Middle frontal gyrus (tissue), 1 donor: ENCODE results near the gene COL4A4.
A peak's percentile ranks its signal among the peaks of the same experiment; 100 is the strongest.
"Not testable (repeated sequence)": the region's sequence is repeated elsewhere in the genome, so short reads cannot be mapped to it uniquely, and the experiment has no call there.

Experiments used
- DNase-seq: peaks from one replicate; pipeline ENCODE4 v3.0.0-alpha.2; 2015; ENCODE audit warnings: low spot score; ENCODE audit errors: extremely low spot score

The COL4A4 gene

DNA sequence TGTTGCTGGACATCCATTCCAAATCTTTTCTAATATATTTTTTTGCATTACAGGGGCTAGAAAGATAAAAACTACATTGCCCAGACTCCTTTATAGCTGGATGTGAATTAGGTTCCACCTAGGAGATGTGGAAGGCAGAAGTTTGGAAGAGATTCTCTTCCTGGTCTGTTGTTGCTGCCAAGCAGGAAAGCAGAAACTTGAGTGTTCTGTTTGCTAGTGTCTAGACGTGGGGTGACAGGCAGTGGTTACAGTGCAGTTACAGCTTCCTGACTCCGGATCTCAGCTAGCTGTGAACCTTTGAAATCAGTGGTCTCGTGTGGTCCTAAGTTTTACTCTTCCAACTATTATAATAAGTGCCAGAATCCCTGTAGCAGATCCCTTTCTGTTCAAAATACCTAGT is 46.2 kb downstream of the COL4A4 start:
- DNase-seq: no peak

DNA sequence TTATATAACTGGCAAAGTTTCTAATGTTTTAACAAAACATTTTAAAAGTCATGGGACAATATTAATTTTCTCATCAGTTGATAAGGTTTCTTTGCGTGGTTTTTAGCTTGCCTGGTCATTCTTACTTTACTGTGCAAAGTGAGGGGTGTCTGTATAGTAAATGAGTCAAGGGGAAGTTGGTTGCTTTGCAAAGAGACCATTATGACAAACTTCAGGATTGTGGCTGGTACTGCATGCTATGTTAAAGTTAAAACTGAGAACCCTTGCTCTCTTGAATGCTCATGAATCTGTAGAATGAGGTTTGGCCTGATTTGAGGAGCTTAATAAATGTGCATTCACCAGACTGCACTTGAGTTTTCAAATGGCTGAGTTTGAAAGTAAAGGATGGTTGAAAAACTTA is 47.0 kb downstream of the COL4A4 start:
- no peak for DNase-seq

DNA sequence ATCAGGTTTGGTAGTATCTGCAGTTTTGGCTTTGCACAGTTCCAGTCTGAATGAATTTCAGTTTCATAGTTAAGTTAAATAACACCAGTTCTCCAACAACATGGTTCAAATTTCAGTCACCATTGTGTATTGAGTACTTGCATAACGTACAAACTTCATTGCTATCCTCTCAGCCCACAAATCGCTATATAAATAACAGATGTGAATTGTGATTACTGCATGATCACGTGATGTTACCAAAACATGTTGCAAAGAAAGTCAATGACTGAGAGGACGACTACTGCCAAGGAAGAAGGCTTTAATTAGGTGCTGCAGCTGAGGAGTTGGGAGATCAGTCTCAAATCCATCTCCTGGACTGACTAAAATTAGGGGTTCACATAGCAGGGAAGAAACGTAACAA is 48.2 kb downstream of the COL4A4 start:
- DNase-seq: no peak

DNA sequence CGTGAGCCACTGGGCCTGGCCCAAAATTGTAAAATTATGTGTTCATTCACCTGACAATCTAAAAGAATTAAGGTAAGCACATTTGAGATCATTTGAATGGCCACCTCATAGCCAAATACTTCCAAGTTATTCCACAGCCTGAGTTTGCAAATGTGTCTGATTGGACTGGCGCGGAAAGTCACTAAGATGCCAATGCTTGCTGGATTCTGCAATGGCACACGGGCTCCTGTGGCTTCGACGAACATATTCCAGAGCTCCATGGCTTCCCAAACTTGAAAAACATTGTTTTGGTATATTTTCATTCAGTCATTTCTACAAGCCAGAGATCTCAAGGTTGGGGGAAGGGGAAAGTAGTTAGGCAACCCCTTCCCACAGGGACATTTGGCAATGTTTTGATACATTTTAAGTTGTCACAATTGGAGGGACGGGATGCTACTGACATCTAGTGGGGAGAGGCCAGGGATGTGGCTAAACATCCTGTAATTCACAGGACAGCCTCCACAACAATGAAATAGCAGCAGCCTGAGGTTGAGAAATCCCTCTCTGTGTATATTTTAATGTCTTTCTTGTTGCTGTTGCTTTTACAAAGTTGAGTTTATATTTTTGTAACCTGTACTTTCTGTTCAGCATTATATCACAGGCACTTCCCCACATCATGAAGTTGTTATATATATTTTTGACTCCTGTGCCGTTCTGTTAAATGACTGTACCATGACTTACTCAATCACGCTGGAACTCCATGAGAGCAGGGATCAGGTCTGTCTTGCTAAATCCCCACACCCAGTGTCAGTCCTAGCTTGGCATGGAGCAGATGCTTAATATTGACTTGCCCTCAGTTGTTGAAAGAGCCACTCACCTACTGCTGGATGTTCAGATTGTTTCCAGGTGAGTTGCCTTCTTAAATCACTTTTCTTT is 56.9 kb downstream of the COL4A4 start:
- DNase-seq: peak; percentile 11

DNA sequence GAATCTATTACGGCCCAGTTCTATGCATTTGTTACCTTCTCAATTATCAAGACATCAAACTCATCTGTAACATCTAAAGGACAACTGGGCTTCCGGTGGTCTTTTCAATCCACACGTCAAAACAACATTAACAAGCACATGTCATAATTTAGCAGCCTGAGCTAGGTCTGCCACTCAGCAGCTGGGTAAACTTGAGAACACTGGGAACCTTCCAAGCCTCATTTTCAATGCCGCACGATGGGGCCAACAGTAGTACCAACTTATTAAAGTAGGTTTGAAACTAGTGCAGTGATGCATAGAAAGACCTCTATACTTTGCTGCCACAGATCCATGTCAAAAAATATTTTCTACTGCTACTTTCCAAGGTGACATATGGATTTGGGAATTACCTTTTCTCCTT is 60.4 kb downstream of the COL4A4 start:
- no peak for DNase-seq

DNA sequence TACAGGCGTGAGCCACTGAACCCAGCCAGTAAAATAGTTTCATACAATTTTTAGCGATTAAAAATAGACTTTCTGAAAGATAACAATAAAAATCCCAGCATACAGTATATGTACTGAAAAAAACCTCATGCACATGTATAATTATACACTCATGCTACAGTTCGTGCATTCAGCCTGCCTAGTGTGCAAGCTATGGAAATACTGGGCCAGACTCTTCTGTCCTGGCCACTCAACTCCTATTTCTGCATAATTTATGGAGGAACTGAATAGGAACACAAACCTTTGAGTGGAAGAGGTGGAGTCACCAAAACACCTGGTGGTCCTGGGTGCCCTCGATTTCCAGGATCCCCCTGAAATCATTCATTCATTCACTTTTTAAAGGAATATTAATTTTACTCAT is 64.7 kb downstream of the COL4A4 start:
- DNase-seq: no peak

DNA sequence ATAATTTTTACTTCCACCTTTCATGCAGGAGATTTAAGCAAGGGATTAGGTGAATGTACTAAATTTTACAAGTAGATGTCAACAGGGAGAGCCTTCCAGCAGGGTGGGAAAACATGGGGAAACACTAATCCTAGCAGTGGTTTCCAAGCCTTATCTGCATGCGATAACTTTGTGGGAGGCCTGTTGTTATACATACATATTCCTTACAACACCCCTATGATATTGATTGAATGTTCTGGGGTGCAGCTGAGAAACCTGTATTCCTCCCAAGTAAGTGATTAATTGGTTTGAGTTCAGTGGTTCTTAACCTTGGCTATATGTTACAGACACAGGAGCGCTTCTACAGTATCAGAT is 65.9 kb downstream of the COL4A4 start:
- DNase-seq: no peak

DNA sequence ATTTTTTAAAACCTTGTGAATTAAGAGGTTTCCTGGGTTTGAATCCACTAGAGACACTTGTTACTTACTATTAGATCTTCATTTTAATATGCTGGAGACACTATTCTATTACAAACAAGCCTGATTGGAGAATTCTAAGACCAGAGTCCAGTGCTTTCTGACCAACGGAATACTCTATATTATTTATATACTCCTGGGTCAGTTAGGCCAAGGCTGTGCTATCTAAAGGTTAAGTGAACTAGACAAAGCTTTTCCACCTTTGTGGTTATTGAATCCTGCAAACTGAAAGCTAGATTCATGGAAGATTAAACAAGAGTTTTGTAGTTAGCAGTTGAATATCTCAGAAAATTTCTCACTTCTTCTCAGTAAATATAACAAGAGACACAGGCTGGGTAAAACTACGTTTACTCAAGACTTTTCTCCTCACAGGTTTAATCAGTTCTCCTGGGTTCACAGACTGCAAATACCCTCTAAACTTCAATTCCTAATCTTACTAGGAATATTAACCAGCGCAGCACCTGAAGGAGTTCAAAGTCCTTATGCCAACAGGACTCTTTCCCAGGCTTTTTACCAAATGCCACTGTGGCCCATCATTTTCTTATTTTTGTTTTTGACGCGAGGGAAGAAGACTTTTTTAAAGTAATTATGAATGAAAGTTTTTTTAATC is 66.4 kb downstream of the COL4A4 start:
- no peak for DNase-seq

DNA sequence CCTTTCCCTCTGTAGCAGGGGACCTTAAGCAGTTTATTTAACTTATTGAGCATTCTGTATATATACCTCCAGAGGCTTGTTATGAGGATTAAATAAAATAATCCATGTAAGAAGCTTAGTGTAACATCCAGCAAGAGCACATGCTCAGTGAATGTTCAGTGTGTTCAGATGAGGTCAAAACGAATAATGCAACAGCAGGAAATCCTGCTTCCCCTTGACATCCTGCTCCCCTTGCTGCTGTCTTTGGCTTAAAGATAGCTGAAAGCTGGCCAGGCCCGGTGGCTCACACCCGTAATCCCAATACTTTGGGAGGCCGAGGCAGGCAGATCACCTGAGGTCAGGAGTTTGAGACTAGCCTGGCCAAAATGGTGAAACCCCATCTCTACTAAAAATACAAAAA is 68.7 kb downstream of the COL4A4 start:
- DNase-seq: no peak

DNA sequence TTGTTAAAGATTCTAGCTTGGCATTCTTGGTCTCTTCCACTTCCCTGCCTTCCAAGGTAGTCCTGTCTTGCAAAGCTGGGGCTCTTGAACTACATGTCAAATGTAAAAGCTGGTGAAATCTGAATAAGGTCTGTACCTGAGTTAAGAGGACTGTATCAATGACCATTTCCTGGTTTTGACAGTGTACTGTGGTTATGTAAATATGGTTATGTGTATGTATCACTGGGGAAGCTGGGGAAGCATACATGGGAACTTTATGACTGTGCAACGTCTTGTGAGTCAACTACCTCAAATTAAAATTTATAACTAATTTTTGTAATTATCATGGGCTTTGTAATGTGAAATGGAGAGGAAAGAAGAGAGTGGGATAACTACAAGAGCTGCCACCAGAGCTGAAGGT is 81.7 kb downstream of the COL4A4 start:
- no peak for DNase-seq

DNA sequence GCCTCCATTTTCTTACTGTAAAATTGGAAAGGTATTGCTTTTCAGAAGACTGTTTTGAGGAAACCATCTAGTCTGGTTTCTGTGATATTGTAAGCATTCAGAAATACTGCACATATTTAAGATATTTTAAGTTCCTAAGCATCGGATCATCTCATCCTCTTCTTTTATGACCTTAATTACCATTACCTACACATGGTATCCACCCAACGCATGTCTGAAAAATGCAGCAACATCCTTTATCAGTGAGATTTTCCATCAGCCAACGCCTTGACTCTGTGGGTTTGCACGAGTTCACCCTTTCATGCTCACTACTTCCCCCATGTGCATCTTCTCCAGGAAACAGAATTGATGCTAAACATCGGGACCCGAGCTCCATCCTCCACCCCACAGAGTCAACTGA is 84.3 kb downstream of the COL4A4 start:
- DNase-seq: no peak

DNA sequence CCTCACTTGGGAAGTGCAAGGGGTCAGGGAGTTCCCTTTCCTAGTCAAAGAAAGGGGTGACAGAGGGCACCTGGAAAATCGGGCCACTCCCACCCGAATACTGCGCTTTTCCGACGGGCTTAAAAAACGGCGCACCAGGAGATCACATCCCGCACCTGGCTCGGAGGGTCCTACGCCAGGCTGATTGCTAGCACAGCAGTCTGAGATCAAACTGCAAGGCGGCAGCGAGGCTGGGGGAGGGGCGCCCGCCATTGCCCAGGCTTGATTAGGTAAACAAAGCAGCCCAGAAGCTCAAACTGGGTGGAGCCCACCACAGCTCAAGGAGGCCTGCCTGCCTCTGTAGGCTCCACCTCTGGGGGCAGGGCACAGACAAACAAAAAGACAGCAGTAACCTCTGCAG is 98.9 kb downstream of the COL4A4 start:
- DNase-seq: not testable (repeated sequence)

DNA sequence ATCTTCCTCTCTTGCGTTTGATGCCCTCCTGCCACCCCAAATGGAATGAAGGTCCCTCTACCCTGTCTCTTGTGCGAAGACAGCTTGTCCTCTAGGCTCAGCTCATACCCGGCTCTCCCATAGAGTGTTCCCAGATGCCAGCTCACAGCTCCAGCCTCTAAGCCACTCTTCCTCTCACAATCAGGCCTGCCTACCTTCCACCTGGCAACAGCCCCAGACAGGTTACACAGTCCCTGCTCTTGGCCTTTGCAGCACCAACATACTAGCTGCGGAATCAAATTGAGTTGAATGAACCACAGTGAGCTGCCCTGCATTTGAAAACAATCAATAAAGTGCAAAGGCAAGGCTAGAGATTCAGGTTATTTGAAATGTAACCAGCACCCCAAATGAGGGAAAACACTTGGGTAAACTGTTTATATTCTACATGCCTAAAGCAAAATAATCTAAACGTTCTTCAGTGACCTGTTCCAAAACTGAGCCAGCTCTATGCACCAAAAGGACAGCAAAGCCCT is 105.1 kb downstream of the COL4A4 start:
- no peak for DNase-seq

DNA sequence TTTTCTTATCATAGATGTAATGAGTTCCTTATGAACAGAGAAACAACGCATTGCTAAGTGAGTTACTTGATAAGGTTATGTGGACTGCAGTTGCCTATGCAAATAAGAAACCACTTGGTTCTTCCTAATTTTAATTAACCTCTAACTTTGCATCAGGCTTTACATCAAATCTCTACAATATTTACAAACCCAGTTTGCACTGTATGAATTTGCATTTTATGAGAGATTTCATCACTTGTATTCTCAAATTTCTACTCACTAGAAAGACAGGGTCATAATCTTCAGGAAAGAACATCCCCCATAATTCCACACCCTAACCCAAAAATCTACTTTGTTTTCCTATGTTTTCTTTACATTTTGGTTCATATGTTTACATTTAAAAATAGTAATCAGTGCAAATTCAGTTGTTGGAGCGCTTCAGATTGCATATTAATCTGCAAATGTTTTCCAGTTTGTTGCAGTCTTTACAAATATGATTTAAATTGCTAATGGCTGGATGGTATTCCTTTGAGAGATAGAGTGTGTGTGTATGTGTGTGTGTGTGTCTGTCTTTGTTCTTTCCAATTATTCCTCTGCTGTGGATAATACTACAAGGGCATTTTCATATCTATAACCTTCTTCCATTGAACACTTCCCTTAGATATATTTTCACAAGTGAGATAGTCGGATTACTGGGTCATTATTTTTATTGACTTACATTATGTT is 106.1 kb downstream of the COL4A4 start:
- DNase-seq: no peak

DNA sequence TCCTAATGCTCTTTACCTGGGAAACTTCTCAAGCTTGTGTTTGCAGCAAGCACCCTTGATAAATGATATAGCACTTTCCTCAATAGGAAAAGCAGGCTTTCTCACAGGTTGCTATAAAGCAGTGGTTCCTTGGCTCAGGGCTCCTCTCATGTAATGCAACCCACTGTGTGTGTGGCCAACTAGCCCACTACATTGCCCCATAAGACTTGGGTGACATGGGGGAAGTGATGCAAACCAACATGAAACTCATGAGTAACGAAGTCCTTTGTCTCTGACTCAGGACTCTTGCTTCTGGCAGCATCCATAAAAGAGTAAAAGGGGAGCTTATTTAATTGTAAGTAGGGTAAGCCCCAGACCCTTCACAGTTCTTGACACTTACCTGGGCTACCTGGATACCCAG is 106.9 kb downstream of the COL4A4 start:
- DNase-seq: no peak

DNA sequence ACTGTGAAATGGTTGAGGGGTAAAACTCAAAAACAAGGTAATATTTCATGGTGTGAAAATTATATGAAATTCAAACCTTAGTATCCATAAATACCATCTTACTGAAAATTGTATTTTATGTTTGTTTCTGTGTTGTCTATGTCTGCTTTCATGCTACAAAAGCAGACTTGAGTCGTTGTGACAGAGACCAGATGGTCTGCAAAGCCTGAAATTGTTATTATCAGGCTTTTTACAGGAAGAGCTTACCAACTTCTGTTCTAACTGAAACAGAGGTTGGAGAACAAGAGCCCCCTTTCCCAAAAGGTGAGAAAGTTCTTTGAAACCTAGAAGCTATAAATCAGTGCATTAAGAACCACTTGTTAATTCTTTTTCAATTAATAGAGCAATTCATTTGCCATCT is 110.0 kb downstream of the COL4A4 start:
- DNase-seq: no peak

DNA sequence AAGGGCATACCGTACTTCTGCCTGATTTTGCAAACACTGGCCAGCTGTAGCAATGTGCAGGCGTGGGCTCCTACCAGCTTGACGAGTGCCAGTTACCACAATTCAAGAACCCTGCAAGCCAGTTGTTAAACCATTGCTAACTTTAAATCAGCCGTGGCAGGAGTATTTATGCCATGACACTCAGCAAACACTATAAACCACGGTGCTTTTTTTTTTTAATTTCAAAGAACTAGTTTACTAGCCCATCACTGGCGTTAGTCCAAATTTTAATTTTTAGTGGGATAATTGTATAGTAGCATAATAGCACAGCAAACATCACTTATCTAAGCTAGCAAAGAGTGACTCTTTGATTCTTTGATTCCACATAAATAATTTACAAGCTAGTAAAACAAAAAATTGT is 111.1 kb downstream of the COL4A4 start:
- no peak for DNase-seq

DNA sequence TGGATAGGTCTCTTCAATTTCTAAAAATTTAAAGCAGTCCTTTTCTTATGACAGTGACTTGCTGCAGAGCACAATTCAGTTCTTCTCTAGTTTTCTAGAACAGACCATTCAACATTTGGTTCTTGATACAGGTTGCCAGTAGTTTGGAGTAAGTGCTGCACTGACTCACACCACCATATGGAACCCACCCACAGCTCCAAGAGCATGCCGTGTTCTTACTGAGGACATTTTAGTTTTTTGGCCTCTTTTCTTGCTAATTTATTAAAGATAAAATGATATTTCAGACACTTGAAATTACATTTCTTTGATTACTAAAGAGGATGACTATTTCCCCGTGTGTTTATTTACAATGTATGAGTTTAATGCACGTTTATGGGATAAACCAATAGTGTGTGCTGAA is 120.0 kb downstream of the COL4A4 start:
- DNase-seq: no peak

DNA sequence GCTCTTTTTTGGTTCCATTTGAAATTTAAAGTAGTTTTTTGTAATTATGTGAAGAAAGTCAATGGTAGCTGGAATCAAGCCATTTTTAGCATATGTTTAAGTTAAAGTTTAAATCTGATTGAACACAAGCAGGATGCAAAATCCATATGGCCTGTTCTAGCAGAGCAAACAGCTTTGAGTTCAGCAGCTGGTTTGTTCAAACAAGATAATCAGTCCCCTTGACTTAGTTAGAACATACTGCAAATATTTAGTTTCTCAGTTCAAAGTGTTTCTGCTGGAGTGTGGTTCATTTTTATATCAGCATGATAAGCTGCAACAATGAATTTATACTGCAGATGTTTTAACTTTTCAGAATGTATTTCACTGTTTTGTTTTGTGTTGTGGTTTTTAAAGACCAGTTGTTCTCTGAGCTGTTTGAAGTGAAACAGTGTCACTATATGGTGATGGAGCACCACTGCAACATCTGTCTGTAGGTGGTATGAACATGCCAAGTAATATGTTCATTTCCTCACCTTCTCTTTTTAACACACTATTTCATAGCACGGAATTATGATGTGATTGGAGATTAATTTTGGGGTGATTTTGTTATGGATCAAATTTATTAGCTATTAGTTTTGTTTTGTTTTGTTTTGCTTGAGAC is 125.3 kb downstream of the COL4A4 start:
- peak; percentile 9 for DNase-seq

DNA sequence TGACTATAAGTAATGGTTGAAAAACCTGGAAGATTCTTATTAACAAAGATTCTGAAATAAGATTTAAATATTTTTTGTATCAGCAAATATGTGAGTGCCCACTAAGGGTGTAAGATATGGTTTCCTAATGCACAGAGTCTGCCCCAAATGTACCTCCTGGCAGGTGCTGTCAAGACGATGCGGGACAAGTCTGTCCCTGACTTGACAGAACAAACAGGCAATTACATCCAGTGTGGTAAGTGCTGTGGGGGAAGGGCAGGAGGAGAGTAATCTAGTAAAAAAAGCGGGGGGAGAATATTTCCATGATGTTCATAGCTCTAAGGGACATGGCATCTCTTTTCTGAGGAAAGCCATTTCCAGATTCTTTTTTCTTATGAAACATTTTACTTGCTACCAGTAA is 127.5 kb downstream of the COL4A4 start:
- DNase-seq: no peak

DNA sequence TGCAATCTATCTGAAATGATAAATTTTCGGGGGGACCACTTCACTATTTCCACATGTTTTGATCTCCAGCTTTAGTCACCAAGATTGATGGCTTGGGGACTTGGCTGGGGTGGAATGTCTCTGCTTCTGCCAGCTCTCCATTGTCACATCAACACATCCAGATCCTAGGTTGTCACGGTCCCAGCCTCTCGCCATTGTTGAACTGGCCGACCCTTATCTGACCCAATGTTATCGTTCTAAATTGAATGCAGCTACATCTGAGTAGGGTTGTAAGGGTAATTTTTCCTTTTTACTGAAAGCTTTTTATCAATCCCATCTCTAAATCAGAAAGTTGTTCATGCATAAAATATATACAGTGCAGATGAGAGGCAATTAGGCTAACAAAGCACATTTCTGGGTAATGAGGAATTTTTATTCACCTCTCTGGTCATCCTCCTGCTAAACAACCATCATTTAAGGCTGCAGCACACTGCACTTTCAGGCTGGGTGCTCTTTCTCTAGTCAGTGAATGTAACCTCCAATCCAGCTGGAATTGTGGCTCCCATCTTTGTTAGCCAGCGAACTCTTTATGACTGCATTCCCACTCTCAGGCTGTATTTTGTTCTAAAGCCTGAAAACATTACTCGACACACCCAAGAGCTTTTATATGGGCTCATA is 128.2 kb downstream of the COL4A4 start:
- DNase-seq: no peak
